ENCODE measurements around the gene DIAPH3.

GRCh38 chr13:60000976-60001375 is 162.8 kb downstream of the DIAPH3 start:
- TF ChIP-seq CTCF (IDR thresholded peaks at IDR 0.05) (no peak), EP300 (IDR thresholded peaks at IDR 0.05) (no peak)
